Measurements from ENCODE around the gene CCDC70.
A peak's percentile ranks its signal among the peaks of the same experiment; 100 is the strongest.
"Not testable (repeated sequence)": the region's sequence is repeated elsewhere in the genome, so short reads cannot be mapped to it uniquely, and the experiment has no call there.

Gene CCDC70

DNA sequence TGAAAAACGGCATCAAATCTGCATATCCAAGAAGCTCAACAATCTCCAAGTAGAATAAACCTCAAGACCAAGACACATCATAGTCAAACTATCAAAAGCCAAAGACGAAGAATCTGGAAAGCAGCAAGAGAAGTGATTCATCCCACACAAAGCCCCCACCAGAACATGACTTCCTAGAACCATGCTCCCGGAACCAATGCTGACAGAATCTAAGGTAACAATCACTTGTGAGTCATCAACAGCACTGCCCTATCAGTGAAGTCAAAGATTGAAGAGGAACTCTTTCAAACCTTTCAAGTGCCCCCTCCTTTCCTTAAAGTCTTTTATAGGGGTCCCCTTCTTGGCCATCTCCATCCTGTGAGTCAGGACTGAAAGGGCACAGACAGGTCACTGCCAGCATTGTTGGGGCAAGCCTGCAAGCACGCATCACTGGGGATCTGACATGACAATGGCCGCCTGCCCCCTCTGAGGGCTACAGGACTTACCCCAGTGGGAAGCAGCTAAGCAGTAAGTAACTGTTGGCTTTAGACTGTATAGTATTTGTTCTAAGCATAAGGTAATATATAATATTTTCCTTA is at the start of gene CCDC70:
Gene CCDC70, plus strand, starts transcription at position 247 of the 578 bp plus-strand sequence. CDS start 3,443 bp downstream, outside the sequence.
- peak in 1 of 2 donors; percentile 8 for DNase-seq

DNA sequence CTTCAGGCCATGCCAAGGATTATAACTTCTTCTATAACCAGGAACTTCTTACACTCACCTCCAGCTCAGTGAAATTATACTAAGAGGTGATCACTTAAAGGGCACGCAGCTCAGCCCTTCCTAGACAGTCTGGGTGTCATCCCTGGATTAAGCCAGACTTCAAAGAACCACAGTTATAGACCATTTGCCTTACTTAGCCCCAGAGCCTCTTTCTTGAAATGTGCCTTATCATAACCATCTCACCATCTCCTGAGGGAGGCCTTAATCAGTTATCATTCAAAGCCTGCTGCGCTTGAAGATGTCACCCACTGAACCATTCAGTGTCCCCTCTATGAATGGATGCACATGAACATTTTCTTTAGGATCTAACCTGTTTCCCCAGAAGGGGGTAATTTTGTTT is 47.7 kb upstream of the CCDC70 start:
- DNase-seq: no peak

DNA sequence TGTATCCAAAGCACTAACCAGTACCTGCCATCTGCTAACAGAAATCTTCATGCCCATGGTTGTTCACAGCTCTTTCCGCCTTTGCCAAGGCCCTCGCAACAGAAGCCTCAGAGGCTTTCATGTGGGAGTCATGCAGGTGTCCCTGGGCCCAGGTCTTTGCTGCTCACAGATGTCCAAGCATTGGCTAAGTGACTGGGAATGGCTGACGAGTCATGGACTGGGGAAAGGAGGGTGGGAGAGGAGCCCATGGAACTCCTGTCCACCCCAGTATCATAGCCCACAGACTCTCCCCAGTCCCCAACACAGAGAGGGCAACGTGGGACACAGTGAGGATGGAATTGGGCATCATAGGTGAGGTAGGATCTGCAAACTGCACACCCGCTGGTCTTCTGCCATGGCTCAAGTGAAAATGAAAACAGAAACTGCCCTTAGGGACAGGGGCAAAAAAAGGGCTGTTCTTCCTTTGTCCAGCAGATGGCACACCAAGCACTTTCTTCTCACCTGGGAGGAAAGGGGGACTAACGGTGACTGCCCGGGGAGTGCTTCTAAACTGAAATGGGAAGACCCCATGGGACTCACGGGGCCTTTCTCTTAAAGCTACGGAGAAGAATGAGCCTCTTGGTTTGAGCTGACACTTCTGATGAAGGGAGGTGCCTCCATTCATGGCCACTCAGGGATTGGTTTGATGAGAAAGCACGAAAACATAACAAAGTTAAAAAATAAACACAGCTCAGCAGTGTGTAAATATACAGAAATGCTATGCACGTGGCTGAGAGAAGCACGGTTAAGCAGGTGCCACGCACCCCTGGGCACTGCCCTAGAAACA is 46.7 kb upstream of the CCDC70 start:
- DNase-seq: peak; percentile 63 to 78

DNA sequence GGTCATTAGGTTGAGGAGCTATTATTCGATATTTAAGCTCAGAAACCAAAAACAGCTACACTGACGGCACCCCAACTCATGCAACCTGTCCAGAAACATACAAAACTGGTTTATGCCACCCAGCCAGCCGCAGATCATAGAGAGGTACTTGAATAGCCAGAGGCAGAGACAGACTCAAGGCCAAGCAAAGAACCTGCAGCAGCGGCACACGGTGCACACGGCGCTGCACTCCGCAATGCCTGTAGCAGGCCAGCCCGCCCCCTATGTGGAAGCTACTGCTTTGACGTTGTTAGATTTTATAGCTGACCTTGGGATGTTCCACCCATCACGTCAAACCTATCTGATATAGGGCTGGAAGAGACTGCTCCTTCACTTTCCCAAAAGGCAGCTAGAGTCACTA is 45.9 kb upstream of the CCDC70 start:
- no peak for DNase-seq

DNA sequence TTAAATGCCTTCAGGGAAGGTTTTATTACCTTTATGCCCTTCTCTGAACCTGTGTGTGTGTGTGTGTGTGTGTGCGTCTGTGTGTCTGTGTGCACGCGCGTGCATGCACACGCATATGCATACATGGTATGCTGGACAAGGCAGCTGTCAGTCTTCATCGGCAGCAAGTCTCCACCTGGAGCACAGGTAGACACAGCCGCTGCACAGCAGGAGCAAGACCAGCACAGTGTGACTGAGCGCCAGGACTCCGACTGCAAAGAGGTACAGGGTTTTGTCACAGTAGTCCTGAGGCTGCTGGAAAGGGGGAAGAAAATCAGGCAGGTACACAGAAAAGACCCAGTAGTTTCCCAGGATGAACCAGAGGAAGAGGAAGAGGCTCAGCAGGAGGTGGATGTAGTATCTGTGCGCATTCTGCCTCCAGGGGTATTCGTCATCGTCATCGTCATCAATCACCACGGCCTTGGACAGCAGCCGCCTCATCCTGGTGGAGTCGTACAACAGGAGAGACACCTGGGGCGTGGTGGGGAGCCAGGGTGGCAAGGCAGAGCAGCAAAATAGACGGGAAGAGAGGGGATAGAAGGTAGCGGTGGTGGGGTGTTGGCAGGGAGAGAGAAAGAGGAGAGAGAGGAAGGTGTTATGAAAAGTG is 45.0 kb upstream of the CCDC70 start:
- no peak for DNase-seq

DNA sequence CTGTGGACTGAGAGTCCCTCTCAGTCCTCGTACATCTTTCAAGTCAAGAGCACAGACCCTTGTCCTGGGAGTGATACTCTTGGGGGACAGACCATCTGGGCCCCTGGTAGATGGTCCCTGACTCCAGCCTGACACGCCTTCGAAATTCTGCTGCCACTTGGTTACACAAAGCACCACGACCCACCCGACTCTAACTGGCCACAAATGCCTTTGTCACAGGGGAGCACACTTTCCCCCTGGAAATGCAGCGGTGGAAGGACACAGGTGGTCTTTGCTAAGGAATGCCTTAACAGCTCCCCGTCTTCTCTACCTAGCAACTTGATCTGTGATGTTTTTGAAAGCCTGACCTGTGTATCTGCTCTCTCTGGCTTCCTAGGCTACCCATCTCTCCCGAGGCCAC is 44.1 kb upstream of the CCDC70 start:
- no peak for DNase-seq

DNA sequence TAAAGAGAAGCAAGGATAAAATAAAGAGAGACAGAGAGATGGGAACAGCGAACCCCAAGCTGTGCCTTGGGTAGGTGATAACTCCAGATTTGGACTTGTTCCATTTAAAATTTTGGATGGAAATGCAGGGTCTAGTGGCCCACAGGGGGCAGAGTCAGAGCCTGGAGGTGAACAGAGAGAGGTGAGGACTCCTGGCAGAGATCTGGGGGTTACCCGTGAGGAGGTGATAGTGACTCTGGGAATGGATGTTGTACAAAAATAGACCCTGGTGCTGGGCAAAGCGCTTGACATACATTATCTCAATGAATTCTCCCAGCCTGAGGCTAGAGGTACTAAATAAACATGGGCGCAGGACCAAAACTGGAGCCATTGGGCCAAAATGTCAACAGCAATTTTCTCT is 43.5 kb upstream of the CCDC70 start:
- DNase-seq: no peak

DNA sequence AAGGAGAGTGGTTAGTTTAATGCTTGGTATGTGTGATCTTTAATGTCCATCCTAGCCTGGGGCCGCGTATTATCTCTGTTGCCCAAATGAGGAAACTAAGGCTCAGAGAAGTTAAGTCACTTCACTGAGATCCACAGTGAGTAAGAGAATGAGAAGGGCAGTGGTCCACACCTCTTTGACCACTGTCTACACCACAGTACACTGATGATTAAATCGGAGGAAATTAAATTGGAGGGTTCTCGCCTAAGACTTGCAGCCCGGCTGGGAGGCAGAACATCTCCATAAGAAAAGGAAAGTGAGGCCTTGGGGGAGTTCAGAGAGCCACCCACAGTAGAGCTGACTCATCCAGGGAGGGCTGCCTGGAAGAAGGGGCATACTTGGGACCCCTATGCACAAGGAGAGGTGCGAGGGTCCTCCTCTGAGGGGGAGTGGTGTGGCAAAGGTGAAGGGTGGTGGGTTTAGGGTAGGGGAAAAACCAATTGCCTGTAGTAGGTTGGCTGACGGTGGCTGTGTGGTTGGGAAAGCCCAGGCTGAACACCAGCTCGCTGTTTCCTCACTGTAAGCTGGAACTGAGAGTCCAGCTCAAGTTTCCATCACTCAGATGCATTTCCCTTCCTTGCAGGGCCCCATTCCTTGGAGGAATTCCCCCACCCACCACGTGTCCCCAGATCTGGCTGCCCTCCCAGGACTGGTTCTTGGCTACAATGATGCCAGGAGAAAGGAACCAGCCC is 42.8 kb upstream of the CCDC70 start:
- peak; percentile 38 to 47 for DNase-seq

DNA sequence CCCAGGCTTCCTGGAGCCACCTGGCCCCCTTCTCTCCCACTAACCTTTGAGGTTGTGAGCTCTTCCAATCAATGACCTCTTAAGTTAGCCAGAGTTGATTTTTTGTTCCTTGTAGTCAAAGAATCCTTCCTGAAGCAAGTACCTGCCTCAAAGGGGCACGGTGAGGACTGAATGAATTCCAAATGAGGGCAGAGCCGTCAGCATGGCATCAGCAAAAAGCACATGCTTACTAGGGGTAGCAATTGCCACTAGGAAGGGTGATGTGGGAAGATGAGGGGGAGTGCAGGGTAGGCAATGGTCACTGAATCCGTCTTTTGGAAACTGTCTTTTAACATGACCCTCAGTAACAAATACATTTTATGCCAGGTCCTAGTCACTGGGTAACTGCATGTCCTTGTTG is 42.2 kb upstream of the CCDC70 start:
- DNase-seq: no peak

DNA sequence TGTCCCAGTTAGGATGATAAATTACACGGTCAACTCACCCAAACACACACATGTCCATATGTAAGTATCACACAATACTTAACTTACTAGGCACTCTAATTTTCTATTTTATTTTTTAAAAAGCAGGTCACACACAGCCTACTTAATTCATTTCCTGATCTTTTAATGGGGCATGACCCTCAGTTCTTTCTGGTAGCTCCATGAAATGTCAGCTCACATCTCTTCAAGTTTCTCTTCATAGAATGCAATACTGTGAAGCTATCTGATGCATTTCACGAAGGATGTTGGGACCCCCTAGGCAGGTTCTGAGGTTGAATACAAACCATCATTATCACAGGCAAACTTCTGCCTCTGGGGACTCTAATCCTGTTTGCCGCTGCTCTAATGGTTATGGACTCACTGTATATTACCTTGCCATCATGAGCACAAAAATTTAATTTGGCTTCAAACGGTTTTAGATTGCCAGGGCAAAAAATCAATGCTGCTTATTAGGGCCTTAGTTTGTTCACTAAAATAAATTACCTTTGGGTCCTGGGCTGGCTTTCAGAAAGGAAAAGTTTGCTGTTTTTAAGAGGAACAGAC is 41.7 kb upstream of the CCDC70 start:
- no peak for DNase-seq

DNA sequence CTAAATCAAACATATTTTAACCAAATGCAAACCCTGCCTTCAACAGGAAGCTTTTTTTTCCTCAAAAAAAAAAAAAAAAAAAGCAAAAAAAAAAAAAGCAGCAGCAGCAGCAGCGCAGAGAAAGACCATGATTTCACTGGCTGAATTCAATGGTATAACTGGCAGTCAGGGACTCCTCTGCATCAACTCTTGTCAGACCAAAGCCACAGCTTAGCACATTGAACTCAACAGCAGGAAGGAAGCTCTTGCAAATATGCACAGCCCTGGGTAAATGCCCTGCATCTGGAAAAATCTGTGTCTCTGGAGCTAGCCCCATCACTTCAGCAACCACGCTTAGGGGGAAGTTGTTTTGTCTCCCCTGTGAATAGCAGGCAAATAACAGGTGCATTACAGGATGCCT is 40.2 kb upstream of the CCDC70 start:
- no peak for DNase-seq

DNA sequence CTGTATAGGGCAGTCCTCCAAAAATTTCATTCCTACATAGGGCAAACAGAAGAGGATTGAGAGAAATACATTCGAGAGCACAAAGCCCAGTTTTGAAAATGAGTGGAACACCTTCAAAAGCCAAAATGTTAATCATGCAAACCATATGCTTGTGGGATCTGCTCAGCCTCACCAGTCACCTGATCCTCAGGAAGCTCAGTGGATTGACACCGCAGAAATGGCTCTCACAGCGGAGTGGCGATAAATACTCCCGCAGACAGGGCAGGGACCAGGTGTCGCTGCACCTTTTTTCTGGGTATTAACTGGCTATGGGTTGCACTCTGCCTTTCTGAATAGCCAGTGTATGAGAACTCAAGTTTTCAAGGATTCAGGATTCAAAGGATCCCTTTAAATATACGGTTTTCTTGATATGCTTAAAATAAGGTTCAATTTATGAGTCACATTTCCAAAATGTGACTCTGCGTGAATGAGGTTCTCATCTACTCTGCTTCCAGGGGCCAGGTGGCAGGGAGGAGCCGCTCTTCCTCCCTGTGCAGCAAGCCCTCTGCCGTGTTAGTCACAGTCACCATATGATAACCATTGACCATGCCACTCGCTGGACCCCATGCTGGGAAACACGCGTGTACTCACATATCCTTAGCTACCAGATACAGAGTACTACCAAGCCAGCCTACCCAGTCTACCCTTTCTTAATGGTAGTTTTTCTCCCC is 39.5 kb upstream of the CCDC70 start:
- no peak for DNase-seq

DNA sequence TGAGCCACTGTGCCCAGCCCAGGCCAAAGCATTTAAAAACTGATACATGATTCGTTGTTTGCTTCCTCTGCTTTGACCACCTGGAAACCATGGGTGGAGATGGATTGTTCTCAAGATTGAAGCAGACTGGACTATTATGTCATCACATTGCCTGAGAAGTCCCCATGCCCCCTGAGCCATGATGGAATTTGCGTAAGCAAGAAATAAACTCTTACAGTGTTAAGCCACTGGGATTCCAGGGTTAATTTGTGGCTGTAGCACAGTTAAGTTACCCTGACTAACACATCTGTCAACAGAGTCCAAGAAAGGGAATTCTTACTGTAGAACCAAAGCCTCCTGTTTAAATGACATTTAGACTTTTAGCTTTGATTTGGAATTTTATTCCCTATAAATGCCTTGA is 38.4 kb upstream of the CCDC70 start:
- DNase-seq: no peak

DNA sequence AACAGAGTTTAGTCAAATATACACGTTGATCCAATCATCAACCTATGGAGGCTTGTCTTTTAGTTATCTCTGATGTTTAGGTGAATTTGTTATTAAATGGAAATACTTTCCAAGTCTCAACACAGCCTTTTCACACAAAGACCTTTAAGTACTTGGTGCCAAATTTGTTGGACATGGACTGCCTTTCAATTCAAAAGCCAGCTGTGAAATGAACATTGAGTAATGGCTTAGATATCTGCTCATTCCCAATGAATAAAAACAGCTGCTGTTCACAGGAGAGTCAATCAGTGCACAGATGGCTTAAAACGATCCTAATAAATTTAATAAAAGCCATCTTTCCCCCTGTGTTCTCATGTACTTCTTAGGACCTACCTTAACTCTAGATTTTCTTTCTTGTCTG is 37.9 kb upstream of the CCDC70 start:
- no peak for DNase-seq

DNA sequence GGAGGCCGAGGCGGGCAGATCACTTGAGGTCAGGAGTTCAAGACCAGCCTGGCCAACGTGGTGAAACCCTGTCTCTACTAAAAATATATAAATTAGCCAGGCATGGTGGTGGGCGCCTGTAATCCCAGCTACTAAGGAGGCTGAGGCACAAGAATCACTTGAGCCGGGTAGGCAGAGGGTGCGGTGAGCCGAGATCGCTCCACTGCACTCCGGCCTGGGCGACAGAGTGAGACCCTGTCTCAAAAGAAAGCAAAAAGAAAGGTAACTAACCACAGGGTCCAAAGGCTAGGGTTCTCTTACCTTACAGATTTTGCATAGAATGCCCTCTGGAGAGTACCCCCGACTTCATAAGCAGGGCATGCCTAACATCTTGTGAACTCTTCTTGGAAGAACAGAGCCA is 37.1 kb upstream of the CCDC70 start:
- DNase-seq: not testable (repeated sequence)

DNA sequence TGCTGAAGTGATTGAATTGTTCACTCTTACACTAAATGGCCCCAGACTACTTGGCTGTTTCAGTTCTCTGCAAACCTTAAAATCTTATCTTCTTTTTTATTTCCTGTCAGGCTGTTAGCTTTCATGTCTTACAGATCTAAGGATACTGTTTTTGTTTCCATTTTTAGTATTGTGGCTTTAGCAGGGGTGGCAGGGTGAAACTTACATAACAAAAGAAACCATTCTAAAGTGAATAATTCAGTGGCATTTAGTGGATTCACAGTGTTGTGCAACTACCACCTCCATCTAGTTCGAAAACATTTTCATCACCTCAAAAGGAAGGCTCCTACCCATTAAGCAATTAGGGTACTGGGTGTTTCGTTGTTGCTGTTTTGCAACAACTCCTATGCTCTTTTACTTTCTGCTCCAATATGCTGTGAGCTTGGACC is 36.6 kb upstream of the CCDC70 start:
- DNase-seq: no peak

DNA sequence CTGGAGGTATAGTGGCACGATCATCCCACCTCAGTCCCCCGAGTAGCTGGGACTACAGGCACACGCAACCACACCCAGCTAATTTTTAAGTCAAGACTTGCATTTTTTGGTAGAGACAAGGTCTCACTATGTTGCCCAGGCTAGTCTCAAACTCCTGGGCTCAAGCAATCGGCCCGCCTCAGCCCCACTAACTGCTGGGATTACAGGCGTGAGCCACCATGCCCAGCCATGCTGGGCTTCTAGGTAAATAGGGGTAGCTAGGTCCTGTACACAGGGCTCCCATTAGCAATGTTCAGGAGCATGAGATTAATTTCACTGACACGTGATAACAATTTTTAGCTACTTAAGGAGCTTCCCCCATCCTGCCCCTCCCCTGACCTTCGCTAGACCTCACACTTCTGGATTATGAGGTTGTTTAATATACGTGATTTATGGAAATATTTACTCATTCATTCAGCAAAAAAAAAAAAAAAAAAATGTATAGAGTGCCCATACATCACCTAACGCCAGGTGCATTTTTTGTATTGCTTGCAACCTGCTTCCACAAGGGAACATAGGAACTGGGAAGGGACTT is 36.0 kb upstream of the CCDC70 start:
- no peak for DNase-seq

DNA sequence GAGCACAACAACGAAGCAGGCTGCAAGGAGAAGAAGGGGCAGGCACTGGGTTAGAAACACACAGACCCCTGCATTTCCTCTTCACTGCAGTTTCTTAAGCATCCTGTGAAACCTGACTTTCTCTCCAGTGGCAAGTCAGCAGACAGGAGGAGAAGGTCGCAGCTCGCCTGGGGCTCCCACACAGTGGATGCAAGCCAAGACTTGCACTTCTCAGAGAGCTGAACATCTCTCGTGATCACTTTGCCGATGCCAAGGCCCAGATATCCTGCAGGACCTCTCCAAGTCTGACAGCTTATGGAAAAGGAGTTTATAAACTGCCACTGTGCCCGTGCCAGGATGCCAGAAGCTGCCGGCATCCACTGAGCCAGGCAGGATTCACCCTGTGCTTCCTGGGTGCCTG is 35.2 kb upstream of the CCDC70 start:
- no peak for DNase-seq

DNA sequence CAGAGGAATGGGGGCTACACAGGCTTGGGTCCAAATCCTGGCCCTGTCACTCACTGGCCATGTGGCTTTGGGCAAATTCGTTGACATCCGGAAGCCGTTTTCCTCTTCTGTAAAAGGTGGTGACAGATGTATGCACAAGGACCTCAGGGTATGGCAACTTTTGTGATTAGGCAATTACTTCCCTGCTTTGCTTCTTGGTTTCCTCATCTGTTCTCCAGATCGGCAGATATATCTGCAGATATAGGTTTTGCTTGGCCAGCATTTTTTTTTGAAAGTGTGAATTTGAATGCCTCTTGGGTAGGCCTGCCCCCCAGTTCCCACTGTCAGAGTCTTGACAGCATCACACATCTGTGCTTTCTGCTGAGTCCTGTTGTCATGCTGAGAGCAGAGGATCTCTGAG is 34.5 kb upstream of the CCDC70 start:
- no peak for DNase-seq

DNA sequence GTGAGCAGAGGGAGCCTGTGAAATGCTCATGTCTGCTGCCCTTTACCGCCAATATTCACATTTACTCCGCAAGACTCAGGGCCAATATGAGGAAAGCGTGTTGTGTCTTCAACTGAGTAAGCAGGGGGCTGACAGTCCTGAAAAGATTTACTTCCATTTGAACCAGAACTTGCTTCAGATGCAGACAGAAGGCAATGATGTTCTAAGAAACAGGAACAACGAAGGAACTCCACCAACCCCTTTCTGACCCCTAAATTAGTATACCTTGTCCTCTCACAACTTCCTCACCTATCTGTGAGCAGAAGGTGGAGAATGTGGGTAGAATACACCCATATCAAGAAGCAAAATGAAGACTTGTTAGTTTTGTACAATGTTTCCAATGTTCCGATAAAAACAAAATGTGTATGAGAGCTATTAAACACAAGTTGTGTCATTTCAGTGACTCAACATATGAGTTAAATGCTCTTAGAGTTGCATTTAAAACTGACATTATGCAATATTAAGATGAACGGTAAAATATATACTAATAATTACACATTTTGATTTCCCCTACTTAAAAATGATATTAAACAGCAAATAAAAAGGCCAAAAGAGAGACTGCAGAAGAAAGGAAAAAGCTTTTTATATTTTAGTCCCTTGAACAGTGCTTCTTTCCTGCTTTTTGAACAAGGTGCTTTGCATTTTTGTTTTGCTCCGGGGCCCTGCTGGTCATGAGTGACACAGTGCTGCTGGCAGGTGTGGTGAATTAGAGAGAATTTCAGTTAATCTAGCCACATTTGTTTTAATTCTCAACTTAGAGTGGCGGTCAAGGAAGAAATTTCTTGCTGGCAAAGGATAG is 32.8 kb upstream of the CCDC70 start:
- DNase-seq: no peak

DNA sequence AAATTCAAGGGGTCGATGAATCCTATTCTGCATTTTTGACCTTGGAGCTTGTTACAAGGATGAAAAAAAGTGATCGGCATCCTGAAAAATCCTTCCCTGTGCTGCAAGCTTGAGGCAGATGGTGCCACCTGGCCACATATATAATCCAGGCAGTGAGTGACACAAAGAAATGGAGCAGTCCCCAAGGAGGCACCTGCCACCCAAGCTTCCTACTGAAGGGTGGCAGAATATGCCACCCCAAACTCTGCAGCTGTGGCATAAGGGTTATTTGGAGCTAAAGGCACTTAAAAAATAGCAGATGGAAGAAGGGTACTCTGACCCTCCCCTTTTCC is 32.2 kb upstream of the CCDC70 start:
- no peak for DNase-seq

All from activated CD4-positive, alpha-beta T cell treated with anti-CD3 and anti-CD28 coated beads for 4 hours (primary cell).